Hepatocyte (in vitro differentiated cells): ENCODE measurements around the gene GPR55. TPM values are rescaled to one million over a fixed set of nuclear protein-coding genes. Genes with fewer than 3 reads are reported as not detected.
A peak's percentile ranks its signal among the peaks of the same experiment; 100 is the strongest.

Source experiments
- DNase-seq: peaks from one replicate; pipeline ENCODE4 v3.0.0-alpha.2; 2016; ENCODE audit warnings: low spot score
- H2AFZ ChIP-seq: fragments of 200-600 bp; sonication (generic); 2 replicates; pipeline ENCODE4 v1.6.0; 2016; ENCODE audit warnings: antibody characterized with exemption, mild to moderate bottlenecking
- H3K27ac ChIP-seq: fragments of 200-600 bp; sonication (generic); 2 replicates; pipeline ENCODE4 v1.5.1; 2016; ENCODE audit warnings: mild to moderate bottlenecking
- H3K27me3 ChIP-seq: fragments of 200-600 bp; sonication (generic); 2 replicates; pipeline ENCODE4 v1.6.1; 2016
- H3K36me3 ChIP-seq: fragments of 200-600 bp; sonication (generic); replicated peaks from 2 replicates; pipeline ENCODE4 v1.5.1; 2016; ENCODE audit warnings: low read depth; ENCODE audit not compliant: insufficient read depth
- H3K4me1 ChIP-seq: fragments of 200-600 bp; sonication (generic); 2 replicates; pipeline ENCODE4 v1.5.1; 2016; ENCODE audit warnings: mild to moderate bottlenecking, moderate library complexity; ENCODE audit not compliant: insufficient read depth
- H3K4me2 ChIP-seq: fragments of 200-600 bp; sonication (generic); 2 replicates; pipeline ENCODE4 v1.6.0; 2016
- H3K4me3 ChIP-seq: fragments of 200-600 bp; sonication (generic); 2 replicates; pipeline ENCODE4 v1.5.1; 2016; ENCODE audit warnings: mild to moderate bottlenecking
- H3K79me2 ChIP-seq: fragments of 200-600 bp; sonication (generic); 2 replicates; pipeline ENCODE4 v1.6.0; 2017; ENCODE audit warnings: mild to moderate bottlenecking
- H3K9me2 ChIP-seq: fragments of 200-600 bp; sonication (generic); replicated peaks from 2 replicates; pipeline ENCODE4 v1.6.0; 2017; ENCODE audit warnings: mild to moderate bottlenecking; ENCODE audit not compliant: insufficient read depth
- H3K9me3 ChIP-seq: fragments of 200-600 bp; sonication (generic); 2 replicates; pipeline ENCODE4 v1.5.1; 2016; ENCODE audit warnings: low read depth, mild to moderate bottlenecking
- H4K20me1 ChIP-seq: fragments of 200-600 bp; sonication (generic); 2 replicates; pipeline ENCODE4 v1.6.0; 2016; ENCODE audit warnings: mild to moderate bottlenecking; ENCODE audit not compliant: insufficient read depth, poor library complexity, severe bottlenecking
- EZH2 ChIP-seq: fragments of 200-600 bp; sonication (generic); IDR thresholded peaks from 2 replicates; pipeline ENCODE4 v1.6.1; 2016; ENCODE audit warnings: antibody characterized with exemption, mild to moderate bottlenecking, borderline replicate concordance
- EZH2phosphoT487 ChIP-seq: fragments of 200-600 bp; sonication (generic); IDR thresholded peaks from one replicate; pipeline ENCODE4 v1.6.1; 2018; ENCODE audit warnings: antibody characterized with exemption, mild to moderate bottlenecking, low read depth, moderate library complexity; ENCODE audit not compliant: unreplicated experiment, severe bottlenecking
- WGBS: methylation state at CpG from one replicate; pipeline ENCODE4 v1.1.6; 2016; ENCODE audit warnings: low lambda C conversion rate; ENCODE audit errors: missing lambda C conversion rate; 5-methylcytosine and 5-hydroxymethylcytosine counted together
- polyA plus RNA-seq: library from polyadenylated mRNA; unstranded; fragments of >200 nt; fragmentation: Nextera tagmentation; extraction: Ambion mirVana; gene quantifications from 2 replicates; pipeline ENCODE4 v1.2.1, GENCODE V29; 2016
- total RNA-seq: library from RNA; depleted of rRNA; stranded (reverse); fragments of >200 nt; gene quantifications from 2 replicates; pipeline ENCODE4 v1.2.3, GENCODE V29; 2014
- TF ChIP-seq, protein P1 (sequence below): fragments of 200-600 bp; sonication (generic); IDR thresholded peaks from 2 replicates; pipeline ENCODE4 v1.5.1; 2016; ENCODE audit warnings: antibody characterized with exemption, mild to moderate bottlenecking; ENCODE audit not compliant: poor library complexity

GPR55 gene
- total and polyA plus RNA-seq, 2 experiments from 2014 or later, result 0.83 TPM; not detected in 1

DNA sequence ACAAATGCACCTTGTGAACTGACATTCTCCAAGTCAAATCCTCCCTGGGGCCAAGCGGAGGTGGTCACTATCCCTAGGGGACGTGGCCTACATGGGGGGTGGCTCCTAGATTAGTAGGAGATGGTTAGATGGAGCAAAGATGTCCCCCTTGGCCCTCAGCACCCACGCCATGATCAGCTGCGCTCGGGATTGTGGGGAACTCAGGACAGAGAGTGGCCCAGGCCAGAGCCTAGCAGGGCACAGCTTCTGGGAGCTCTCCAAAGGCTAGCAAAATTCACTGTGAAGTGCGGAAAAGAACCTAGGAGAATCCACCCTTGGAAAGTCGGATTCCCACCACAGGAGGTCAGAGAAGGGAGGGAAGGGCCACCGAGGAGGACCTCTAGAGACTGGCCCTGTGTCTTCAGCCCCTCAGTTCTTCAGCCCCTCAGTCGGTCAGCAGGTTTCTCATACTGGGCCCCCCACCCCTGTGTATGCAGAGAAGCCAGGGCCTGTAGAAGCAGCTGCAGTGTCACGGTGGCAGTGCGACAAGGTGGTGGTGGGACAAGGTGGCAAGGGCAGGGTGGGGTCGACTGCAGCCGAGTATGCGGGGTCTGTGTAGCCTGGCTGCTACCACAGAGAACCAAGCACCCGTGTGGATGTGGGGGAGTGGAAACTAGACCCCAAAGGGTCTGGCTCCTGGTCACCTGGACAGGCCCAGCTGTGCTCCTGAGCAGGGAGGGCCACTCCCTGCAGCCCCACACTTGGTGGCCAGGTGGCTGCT is 18.4 kb downstream of the GPR55 start:
- no peak overlapping the region for H2AFZ ChIP-seq
- H3K9me3 ChIP-seq, result no peaks in the 10 kb centered on the region
- H3K27ac ChIP-seq, result no peak overlapping the region
- H3K9me2 ChIP-seq, result no peaks in the 10 kb centered on the region
- WGBS, result 93% methylated on average over 15 of the region's 15 CpGs
- DNase-seq, result no peak
- H3K4me3 ChIP-seq, result no peak overlapping the region
- no peaks in the 10 kb centered on the region for H3K79me2 ChIP-seq
- H3K27me3 ChIP-seq, result no peaks in the 10 kb centered on the region
- no peaks in the 10 kb centered on the region for H3K36me3 ChIP-seq
- H3K4me2 ChIP-seq, result no peak overlapping the region
- TF ChIP-seq EZH2phosphoT487 (no peak), EZH2 (no peak)
- TF ChIP-seq, protein P1, sequence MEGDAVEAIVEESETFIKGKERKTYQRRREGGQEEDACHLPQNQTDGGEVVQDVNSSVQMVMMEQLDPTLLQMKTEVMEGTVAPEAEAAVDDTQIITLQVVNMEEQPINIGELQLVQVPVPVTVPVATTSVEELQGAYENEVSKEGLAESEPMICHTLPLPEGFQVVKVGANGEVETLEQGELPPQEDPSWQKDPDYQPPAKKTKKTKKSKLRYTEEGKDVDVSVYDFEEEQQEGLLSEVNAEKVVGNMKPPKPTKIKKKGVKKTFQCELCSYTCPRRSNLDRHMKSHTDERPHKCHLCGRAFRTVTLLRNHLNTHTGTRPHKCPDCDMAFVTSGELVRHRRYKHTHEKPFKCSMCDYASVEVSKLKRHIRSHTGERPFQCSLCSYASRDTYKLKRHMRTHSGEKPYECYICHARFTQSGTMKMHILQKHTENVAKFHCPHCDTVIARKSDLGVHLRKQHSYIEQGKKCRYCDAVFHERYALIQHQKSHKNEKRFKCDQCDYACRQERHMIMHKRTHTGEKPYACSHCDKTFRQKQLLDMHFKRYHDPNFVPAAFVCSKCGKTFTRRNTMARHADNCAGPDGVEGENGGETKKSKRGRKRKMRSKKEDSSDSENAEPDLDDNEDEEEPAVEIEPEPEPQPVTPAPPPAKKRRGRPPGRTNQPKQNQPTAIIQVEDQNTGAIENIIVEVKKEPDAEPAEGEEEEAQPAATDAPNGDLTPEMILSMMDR, result no peak
- no peaks in the 10 kb centered on the region for H3K4me1 ChIP-seq
- no peaks in the 10 kb centered on the region for H4K20me1 ChIP-seq

DNA sequence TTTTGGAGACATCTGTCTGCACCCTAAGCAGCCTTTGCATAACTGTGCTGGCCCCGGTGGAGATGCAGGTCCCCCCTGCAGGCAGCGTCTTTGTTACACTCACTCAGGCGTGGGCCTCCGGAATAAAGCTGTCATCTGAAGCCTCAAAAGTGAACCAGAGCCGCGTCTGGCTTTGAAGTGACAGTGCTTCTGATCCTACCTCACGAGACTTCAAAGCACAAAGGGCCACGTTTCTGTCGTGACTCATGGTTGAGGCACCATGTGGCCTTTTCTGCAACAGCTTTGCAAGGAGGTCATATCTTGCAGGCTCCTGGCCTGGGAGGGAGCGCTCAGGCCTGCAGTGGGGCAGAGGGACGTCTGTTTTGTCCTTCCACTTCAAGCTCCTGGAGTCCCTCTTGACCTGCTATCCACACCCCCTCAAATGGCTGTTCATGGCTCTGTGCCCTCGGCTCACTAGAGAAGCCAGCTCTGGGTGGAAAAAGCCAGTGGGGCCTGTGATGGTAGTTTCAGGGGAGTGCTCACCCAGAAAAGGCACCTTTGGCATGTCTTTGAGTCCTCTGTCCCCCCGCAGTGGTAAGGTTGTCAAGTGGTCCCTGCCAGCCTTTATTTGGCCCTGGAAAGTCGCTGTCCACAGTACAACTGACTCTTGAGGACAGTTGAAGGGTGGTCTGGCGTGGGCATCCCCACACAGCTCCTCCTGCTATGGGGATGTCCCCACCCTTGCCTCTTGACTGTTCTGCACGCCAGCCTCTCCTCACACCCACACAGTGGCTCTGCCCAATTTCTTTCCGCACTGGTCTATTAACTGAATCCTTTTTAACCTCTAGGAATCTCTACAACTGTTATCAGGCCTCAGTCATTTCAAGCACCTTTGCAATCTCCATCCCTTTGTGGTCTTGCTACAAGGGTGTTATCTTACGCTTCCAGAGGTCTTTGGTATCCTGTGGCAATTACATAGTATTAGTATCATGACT is 19.3 kb downstream of the GPR55 start:
- TF ChIP-seq EZH2 (no peak), EZH2phosphoT487 (no peak)
- TF ChIP-seq, protein P1, result no peak
- Histone ChIP-seq H2AFZ (no peak overlapping the region), H3K36me3 (no peaks in the 10 kb centered on the region), H3K79me2 (no peaks in the 10 kb centered on the region), H3K27ac (no peak overlapping the region), H3K27me3 (no peaks in the 10 kb centered on the region), H3K4me2 (no peak overlapping the region), H3K4me3 (no peak overlapping the region), H4K20me1 (no peaks in the 10 kb centered on the region), H3K4me1 (no peaks in the 10 kb centered on the region), H3K9me2 (no peaks in the 10 kb centered on the region), H3K9me3 (no peaks in the 10 kb centered on the region)
- peak; percentile 35 for DNase-seq
- 47% methylated on average over 18 of the region's 18 CpGs for WGBS

DNA sequence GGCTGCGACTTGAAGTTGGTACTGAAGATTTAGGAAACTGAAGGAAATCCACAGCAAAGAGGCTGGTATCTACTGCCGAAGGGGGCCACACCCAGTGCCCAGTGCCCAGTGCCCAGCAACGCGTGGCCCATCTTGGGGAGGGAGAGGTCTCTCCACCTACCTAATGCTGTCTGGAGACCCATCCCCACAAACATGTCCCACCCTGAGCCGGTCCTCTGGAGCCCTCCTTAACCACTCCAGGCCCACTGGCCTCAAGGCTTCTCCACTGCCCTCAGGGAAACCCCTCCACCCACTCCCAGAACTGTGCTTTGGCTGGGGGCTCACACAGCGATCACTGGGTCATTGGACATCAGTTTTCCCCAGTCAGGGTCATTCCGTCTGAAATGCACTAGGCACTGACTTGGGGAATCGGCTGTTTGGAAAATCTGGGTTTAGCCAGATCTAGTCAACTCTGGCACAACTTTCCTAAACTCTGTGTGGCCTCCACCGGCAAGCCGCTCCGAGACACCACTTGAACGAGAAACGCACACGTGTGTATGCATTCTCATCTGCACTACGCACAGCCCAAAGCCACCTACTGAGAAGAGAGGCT is 20.1 kb downstream of the GPR55 start:
- Histone ChIP-seq H3K27me3 (peaks cover 2% of the 10 kb centered on the region), H3K4me1 (no peaks in the 10 kb centered on the region), H3K9me3 (no peaks in the 10 kb centered on the region), H3K79me2 (no peaks in the 10 kb centered on the region), H2AFZ (no peak overlapping the region), H3K27ac (no peak overlapping the region), H3K4me3 (no peak overlapping the region), H3K9me2 (no peaks in the 10 kb centered on the region), H3K36me3 (no peaks in the 10 kb centered on the region), H3K4me2 (no peak overlapping the region), H4K20me1 (no peaks in the 10 kb centered on the region)
- TF ChIP-seq, protein P1, result no peak
- DNase-seq, result no peak
- 78% methylated on average over 15 of the region's 15 CpGs for WGBS
